ENCODE data around the gene MTUS2. TPM values are rescaled to one million over a fixed set of nuclear protein-coding genes. Genes with fewer than 3 reads are reported as not detected.
A peak's percentile ranks its signal among the peaks of the same experiment; 100 is the strongest.

The MTUS2 gene
- total and polyA plus RNA-seq, 2 donors from 2014 or later = 0.06 to 0.22 TPM

DNA sequence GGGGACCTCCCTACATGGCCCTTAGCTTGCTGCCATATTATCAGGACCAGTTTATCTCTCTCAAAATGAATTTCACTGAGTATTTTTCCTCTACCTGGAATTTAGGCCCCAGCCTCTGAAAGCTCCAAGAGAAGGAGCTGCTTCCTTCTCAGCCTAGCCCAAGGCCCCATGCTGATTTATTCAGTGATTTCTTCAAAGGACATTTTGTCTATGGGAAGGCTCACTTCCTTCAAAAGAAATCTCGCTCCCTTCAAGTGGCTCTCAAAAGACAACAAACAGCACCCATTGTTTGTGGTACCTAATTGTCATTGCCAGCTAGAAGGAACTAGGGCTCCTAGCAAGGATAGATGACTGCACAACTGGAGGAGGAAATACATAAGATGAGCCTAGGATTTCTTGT lies 602.9 kb downstream of the MTUS2 start:
- TF ChIP-seq, protein P1, sequence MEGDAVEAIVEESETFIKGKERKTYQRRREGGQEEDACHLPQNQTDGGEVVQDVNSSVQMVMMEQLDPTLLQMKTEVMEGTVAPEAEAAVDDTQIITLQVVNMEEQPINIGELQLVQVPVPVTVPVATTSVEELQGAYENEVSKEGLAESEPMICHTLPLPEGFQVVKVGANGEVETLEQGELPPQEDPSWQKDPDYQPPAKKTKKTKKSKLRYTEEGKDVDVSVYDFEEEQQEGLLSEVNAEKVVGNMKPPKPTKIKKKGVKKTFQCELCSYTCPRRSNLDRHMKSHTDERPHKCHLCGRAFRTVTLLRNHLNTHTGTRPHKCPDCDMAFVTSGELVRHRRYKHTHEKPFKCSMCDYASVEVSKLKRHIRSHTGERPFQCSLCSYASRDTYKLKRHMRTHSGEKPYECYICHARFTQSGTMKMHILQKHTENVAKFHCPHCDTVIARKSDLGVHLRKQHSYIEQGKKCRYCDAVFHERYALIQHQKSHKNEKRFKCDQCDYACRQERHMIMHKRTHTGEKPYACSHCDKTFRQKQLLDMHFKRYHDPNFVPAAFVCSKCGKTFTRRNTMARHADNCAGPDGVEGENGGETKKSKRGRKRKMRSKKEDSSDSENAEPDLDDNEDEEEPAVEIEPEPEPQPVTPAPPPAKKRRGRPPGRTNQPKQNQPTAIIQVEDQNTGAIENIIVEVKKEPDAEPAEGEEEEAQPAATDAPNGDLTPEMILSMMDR (IDR thresholded peaks at IDR 0.05; ENCODE audit: borderline replicate concordance, extremely low read depth, insufficient read depth) = no peak
- DNase-seq (no peak), FAIRE-seq (no peak)
- no peaks in the 10 kb centered on the region for H3K4me1 ChIP-seq (ENCODE audit: control insufficient read depth in 2 of 3, insufficient read depth in 2 of 3, low read depth in 1 of 3, low read length in 3 of 3)
- H3K4me3 ChIP-seq (ENCODE audit: low read length in 3 of 3) = no peak overlapping the region
- intact Hi-C loops (cut with DNase I) = no loop called here
- no peaks in the 10 kb centered on the region for H3K9me3 ChIP-seq (ENCODE audit: control insufficient read depth in 2 of 3, insufficient read depth in 1 of 3, low read length in 3 of 3)
- H3K27ac ChIP-seq (ENCODE audit: low read depth in 2 of 2, low read length in 2 of 2) = no peak overlapping the region
- H3K36me3 ChIP-seq (ENCODE audit: control insufficient read depth in 2 of 3, insufficient read depth in 3 of 3, low read length in 3 of 3) = no peaks in the 10 kb centered on the region
- H3K9ac ChIP-seq (ENCODE audit: low read length in 3 of 3) = no peak overlapping the region
- H3K27me3 ChIP-seq (ENCODE audit: control insufficient read depth, insufficient read depth, low read length) = no peaks in the 10 kb centered on the region

- H3K4me3 ChIP-seq (ENCODE audit: low read length in 3 of 3) = peak overlapping the region in 1 of 3 donors; percentile 33
- no peak overlapping the region for H3K27ac ChIP-seq (ENCODE audit: low read depth in 2 of 2, low read length in 2 of 2)
- no peaks in the 10 kb centered on the region for H3K9me3 ChIP-seq (ENCODE audit: control insufficient read depth in 2 of 3, insufficient read depth in 1 of 3, low read length in 3 of 3)
- peaks cover 0 to 3% (median 0%) of the 10 kb centered on the region in 3 donors for H3K4me1 ChIP-seq (ENCODE audit: control insufficient read depth in 2 of 3, insufficient read depth in 2 of 3, low read depth in 1 of 3, low read length in 3 of 3)
- no peaks in the 10 kb centered on the region for H3K27me3 ChIP-seq (ENCODE audit: control insufficient read depth, insufficient read depth, low read length)
- DNase-seq (no peak), FAIRE-seq (no peak)
- TF ChIP-seq, protein P1 (IDR thresholded peaks at IDR 0.05; ENCODE audit: borderline replicate concordance, extremely low read depth, insufficient read depth) = no peak
- H3K9ac ChIP-seq (ENCODE audit: low read length in 3 of 3) = no peak overlapping the region
- intact Hi-C loops (cut with DNase I) = no loop called here
- H3K36me3 ChIP-seq (ENCODE audit: control insufficient read depth in 2 of 3, insufficient read depth in 3 of 3, low read length in 3 of 3) = no peaks in the 10 kb centered on the region
Measured at GRCh38 chr13:29427937-29428309, 607.8 kb downstream of the MTUS2 start.

- DNase-seq = peak in 4 of 5 donors; percentile 44 to 61 (median 49)
- H3K4me1 ChIP-seq (ENCODE audit: control insufficient read depth in 2 of 3, insufficient read depth in 2 of 3, low read depth in 1 of 3, low read length in 3 of 3) = peaks cover 0 to 3% (median 0%) of the 10 kb centered on the region in 3 donors
- H3K9me3 ChIP-seq (ENCODE audit: control insufficient read depth in 2 of 3, insufficient read depth in 1 of 3, low read length in 3 of 3) = no peaks in the 10 kb centered on the region
- H3K27me3 ChIP-seq (ENCODE audit: control insufficient read depth, insufficient read depth, low read length) = no peaks in the 10 kb centered on the region
- TF ChIP-seq, protein P1 (IDR thresholded peaks at IDR 0.05; ENCODE audit: borderline replicate concordance, extremely low read depth, insufficient read depth) = no peak
- H3K4me3 ChIP-seq (ENCODE audit: low read length in 3 of 3) = peak overlapping the region in 1 of 3 donors; percentile 33
- H3K9ac ChIP-seq (ENCODE audit: low read length in 3 of 3) = no peak overlapping the region
- H3K27ac ChIP-seq (ENCODE audit: low read depth in 2 of 2, low read length in 2 of 2) = no peak overlapping the region
- intact Hi-C loops (cut with DNase I) = no loop called here
- H3K36me3 ChIP-seq (ENCODE audit: control insufficient read depth in 2 of 3, insufficient read depth in 3 of 3, low read length in 3 of 3) = no peaks in the 10 kb centered on the region
- FAIRE-seq = no peak
Measured at GRCh38 chr13:29428310-29429181, 608.4 kb downstream of the MTUS2 start.

Measured in kidney (tissue), 14 donors.